ENCODE measurements around the gene YJEFN3.

Gene YJEFN3

DNA sequence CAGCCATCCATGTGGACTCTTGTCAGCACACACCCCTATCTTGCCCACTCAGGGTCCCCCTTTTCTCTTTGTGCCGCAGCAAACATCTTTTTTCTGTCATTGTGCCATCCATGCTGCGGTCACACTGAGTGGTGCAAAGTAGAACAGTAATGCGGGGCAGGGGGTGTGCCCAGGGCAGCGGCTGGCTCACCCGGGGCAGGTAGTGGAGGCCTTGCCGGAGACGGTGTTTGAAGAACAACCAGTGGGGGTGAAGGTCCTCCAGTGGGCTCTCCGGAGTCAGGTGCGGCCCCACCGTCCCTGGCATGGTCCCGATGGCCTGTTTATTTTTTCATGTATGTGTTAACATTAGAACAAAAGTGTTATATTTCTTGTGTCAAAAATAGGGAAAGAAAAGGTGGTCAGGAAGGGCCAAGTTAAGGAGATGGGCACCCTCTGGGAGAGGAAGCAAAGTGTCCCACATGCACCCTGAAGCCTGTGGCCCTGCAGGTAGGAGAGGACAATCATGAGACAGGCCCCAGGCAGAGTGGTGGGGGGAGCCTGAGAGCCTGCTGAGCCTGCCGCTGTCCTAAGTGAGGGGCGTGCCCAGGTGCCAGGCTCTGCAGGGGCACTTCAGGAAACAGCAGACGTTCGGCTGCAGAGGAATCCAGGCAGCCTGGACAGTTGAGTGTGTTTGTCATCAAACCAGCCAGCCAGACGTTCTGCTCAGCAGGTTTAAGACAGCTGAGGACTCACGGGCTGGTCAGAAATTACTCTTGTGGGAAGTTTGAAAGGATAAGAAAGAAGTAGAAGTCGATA is 25.7 kb upstream of the YJEFN3 start:
- Histone ChIP-seq H4K20me1 (ENCODE audit: insufficient read depth, low read length) (no peaks in the 10 kb centered on the region), H3K9me3 (ENCODE audit: insufficient read depth, low read length) (no peaks in the 10 kb centered on the region), H2AFZ (ENCODE audit: low read depth, low read length) (no peak overlapping the region), H3K9ac (ENCODE audit: low read length) (no peak overlapping the region), H3K4me3 (ENCODE audit: low read length) (no peak overlapping the region), H3K36me3 (replicated peaks; ENCODE audit: low read depth, low read length) (peaks cover 56% of the 10 kb centered on the region), H3K4me1 (ENCODE audit: low read length) (no peaks in the 10 kb centered on the region), H3K27ac (ENCODE audit: low read length) (no peak overlapping the region), H3K27me3 (ENCODE audit: low read depth, low read length) (no peaks in the 10 kb centered on the region), H3K4me2 (ENCODE audit: low read length) (no peak overlapping the region), H3K79me2 (ENCODE audit: low read length) (no peaks in the 10 kb centered on the region; the same call in 1 of the 2 replicates)
- TF ChIP-seq CTCF (IDR thresholded peaks at IDR 0.05; ENCODE audit: low read depth, low read length) = no peak
- no peak for TF ChIP-seq EZH2phosphoT487 (IDR thresholded peaks at IDR 0.05; ENCODE audit: low read depth)

- Histone ChIP-seq H3K79me2 (ENCODE audit: low read length) (no peaks in the 10 kb centered on the region), H2AFZ (ENCODE audit: low read depth, low read length) (no peak overlapping the region), H3K27me3 (ENCODE audit: low read depth, low read length) (no peaks in the 10 kb centered on the region), H4K20me1 (ENCODE audit: insufficient read depth, low read length) (no peaks in the 10 kb centered on the region), H3K4me1 (ENCODE audit: low read length) (no peaks in the 10 kb centered on the region), H3K4me3 (ENCODE audit: low read length) (no peak overlapping the region), H3K36me3 (replicated peaks; ENCODE audit: low read depth, low read length) (peaks cover 43% of the 10 kb centered on the region), H3K27ac (ENCODE audit: low read length) (no peak overlapping the region), H3K9ac (ENCODE audit: low read length) (no peak overlapping the region), H3K4me2 (ENCODE audit: low read length) (no peak overlapping the region), H3K9me3 (ENCODE audit: insufficient read depth, low read length) (no peaks in the 10 kb centered on the region)
- no peak for TF ChIP-seq CTCF (IDR thresholded peaks at IDR 0.05; ENCODE audit: low read depth, low read length)
- no peak for TF ChIP-seq EZH2phosphoT487 (IDR thresholded peaks at IDR 0.05; ENCODE audit: low read depth)
Measured at GRCh38 chr19:19504754-19505668, 23.7 kb upstream of the YJEFN3 start.

DNA sequence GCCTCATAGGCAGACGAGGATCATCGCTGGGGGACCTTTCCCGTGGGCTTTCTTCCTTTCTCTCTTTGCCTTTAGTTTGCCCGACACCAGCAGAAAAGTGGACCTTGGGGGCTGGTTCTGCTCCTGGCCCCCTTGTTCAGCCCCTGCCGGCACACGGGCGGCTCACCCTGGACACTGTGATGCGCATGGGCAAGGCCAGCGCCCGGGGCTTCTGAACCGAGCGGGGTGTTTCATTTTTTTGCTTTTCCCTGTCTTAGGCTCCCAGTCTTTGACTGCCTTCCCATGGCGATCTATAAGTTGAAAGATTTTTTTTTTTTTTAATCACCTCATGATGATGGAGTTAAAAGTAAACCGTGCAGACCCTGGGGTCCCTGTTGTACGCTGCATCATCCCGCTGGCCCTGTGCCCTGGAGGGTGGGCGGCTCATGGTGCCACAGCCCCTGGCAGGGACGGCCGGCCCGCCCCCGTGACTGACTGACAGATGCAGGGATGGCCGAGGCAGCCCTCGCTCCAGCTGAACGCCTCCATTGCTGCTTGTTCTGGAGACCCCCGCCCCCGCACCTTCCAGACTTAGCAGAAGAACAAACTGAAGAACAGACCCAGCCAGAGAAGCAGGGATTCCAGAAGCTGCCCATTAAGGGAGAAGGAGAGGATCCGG is 22.9 kb upstream of the YJEFN3 start:
- no peak for TF ChIP-seq CTCF (IDR thresholded peaks at IDR 0.05; ENCODE audit: low read depth, low read length)
- TF ChIP-seq EZH2phosphoT487 (IDR thresholded peaks at IDR 0.05; ENCODE audit: low read depth) = no peak
- no peaks in the 10 kb centered on the region for H3K9me3 ChIP-seq (ENCODE audit: insufficient read depth, low read length)
- no peak overlapping the region for H2AFZ ChIP-seq (ENCODE audit: low read depth, low read length)
- H3K79me2 ChIP-seq (ENCODE audit: low read length) = no peaks in the 10 kb centered on the region
- no peaks in the 10 kb centered on the region for H4K20me1 ChIP-seq (ENCODE audit: insufficient read depth, low read length)
- no peak overlapping the region for H3K9ac ChIP-seq (ENCODE audit: low read length)
- no peaks in the 10 kb centered on the region for H3K27me3 ChIP-seq (ENCODE audit: low read depth, low read length)
- H3K4me1 ChIP-seq (ENCODE audit: low read length) = no peaks in the 10 kb centered on the region
- peaks cover 38% of the 10 kb centered on the region for H3K36me3 ChIP-seq (replicated peaks; ENCODE audit: low read depth, low read length)
- no peak overlapping the region for H3K4me3 ChIP-seq (ENCODE audit: low read length)
- H3K27ac ChIP-seq (ENCODE audit: low read length) = no peak overlapping the region
- H3K4me2 ChIP-seq (ENCODE audit: low read length) = no peak overlapping the region

GRCh38 chr19:19506592-19506991 is 22.1 kb upstream of the YJEFN3 start:
- Histone ChIP-seq H3K4me3 (ENCODE audit: low read length) (no peak overlapping the region), H4K20me1 (ENCODE audit: insufficient read depth, low read length) (no peaks in the 10 kb centered on the region), H3K27ac (ENCODE audit: low read length) (no peak overlapping the region), H3K9ac (ENCODE audit: low read length) (no peak overlapping the region), H3K79me2 (ENCODE audit: low read length) (no peaks in the 10 kb centered on the region), H3K36me3 (replicated peaks; ENCODE audit: low read depth, low read length) (peaks cover 33% of the 10 kb centered on the region), H3K27me3 (ENCODE audit: low read depth, low read length) (no peaks in the 10 kb centered on the region), H3K4me2 (ENCODE audit: low read length) (no peak overlapping the region), H2AFZ (ENCODE audit: low read depth, low read length) (no peak overlapping the region), H3K9me3 (ENCODE audit: insufficient read depth, low read length) (no peaks in the 10 kb centered on the region), H3K4me1 (ENCODE audit: low read length) (no peaks in the 10 kb centered on the region)
- TF ChIP-seq CTCF (IDR thresholded peaks at IDR 0.05; ENCODE audit: low read depth, low read length) (no peak), EZH2phosphoT487 (IDR thresholded peaks at IDR 0.05; ENCODE audit: low read depth) (no peak)
